SIG-M5 treated with dmso at 0.1 percent for 504 hours (cell line): Measurements from ENCODE around the gene SGIP1.

Source experiments
- DNase-seq: peaks from one replicate; lab custom pipeline; 2025; ENCODE audit not compliant: unreplicated experiment; lab: John Stamatoyannopoulos, UW

Gene SGIP1

DNA sequence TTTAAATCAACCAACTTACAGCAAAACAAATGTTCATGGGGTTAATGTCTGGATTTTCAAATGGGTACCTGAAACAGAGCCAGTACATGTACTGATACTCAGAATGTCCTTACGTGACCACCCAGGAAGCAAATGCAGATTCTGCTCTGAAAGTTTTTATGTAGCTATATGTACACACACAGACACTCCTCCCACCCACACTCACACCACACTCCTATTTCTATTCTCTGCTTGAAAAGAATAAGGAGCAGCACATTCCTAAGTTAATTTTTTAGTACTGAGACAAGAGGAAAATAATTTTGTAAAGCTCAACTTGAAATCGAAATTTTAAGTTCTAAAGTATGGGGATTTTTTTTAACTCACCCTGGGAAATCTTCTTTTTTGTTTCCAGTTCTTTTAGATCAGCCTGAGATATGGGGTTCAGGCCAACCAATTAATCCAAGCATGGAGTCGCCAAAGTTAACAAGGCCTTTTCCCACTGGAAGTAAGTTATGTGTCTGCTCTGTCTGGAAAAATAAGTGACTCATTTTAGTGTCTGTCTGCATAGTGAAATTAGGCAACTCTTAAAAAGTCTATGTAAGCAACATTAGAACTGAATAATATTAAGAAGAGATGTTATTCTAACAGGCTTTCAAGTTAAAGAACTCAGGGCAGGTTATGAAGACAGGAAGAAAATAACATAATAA is 142.8 kb downstream of the SGIP1 start:
- no peak for DNase-seq

- DNase-seq: no peak
Observed at GRCh38 chr1:66678146-66678545, 144.2 kb downstream of the SGIP1 start.

DNA sequence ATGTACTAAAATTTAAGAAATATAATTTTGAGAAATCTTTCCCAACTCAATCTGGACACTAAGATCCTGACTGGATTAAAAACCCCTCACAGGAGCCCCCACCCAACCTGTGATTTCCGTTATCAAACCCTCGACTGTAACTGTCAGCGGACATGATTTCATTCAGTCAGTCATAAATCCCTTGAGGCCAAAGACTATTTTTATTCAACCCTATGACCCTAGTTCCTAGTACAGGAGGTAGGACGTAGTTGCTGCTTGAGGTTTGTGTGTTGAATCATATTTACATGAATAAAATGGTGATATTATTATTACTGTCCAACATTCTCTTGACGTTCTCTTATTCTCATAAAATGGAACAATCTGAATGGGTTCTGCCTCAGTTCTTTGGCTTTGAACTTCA is 145.2 kb downstream of the SGIP1 start:
- no peak for DNase-seq

DNA sequence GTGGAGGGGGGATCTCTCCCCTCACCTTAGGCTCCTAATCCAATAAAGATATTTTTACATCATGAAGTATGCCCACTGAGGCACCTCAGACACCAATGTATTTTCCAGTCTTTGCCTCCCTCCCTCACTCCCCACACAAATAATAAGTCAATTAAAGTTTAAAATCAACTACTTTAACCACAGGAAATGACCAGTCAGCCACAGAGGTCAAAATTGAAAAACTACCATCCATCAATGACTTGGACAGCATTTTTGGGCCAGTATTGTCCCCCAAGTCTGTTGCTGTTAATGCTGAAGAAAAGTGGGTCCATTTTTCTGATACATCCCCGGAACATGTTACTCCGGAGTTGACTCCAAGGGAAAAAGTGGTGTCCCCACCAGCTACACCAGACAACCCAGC is 147.7 kb downstream of the SGIP1 start:
- DNase-seq: no peak

DNA sequence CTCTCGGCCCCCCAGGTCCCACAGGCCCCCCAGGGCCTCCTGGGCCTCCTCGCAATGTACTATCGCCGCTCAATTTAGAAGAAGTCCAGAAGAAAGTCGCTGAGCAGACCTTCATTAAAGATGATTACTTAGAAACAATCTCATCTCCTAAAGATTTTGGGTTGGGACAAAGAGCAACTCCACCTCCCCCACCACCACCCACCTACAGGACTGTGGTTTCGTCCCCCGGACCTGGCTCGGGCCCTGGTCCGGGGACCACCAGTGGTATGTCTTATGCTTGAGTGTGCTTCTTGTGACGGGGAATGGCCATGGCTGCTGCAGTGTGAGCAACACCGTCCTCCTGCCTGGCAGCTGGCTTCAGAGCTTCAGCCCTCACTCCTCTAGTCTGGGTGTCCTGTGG is 148.2 kb downstream of the SGIP1 start:
- DNase-seq: no peak

- DNase-seq: no peak
Observed at GRCh38 chr1:66684353-66684752, 150.4 kb downstream of the SGIP1 start.

- DNase-seq: no peak
Observed at GRCh38 chr1:66685265-66685664, 151.3 kb downstream of the SGIP1 start.

DNA sequence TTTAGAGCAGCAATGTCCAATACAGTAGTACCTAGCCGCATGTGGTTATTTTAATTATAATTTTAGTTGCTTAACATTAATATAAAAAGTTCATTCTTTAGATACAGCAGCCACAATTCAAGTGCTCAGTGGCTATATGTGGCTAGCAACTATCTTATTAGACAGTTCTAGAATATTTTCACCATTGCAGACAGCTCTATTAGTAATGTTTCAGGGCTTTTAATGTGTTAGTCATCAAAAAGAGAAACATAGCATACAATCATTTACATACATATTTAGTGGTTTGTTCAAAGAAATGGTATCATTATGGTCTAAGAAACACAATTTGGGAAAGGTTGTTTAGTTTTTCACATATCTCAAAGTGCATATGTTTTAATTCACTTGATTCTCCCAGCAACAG is 151.7 kb downstream of the SGIP1 start:
- DNase-seq: no peak

- no peak for DNase-seq
Observed at GRCh38 chr1:66686406-66686805, 152.5 kb downstream of the SGIP1 start.

- DNase-seq: no peak
Observed at GRCh38 chr1:66687358-66687757, 153.4 kb downstream of the SGIP1 start.

GRCh38 chr1:66690666-66691381 is 156.9 kb downstream of the SGIP1 start:
- no peak for DNase-seq

GRCh38 chr1:66692681-66693080 is 158.7 kb downstream of the SGIP1 start:
- DNase-seq: no peak

DNA sequence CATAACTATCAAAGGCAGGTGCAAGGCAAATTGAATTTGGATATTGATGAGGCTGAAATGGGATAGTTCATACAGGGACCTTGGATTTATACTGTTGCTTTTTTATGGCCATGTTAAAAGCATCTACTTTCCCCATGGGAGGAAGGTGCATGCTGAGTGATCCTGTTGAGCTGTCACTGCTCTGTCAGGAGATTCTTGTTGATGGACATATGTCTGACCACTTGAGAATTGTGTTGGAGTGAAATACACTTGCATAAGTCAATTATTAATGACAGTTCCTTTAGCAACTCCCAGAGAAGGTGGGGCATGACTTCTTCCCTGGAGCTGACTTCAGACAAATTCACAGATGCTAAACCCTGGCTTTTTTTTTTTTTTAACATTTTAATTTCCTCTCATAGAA is 159.9 kb downstream of the SGIP1 start:
- no peak for DNase-seq

DNA sequence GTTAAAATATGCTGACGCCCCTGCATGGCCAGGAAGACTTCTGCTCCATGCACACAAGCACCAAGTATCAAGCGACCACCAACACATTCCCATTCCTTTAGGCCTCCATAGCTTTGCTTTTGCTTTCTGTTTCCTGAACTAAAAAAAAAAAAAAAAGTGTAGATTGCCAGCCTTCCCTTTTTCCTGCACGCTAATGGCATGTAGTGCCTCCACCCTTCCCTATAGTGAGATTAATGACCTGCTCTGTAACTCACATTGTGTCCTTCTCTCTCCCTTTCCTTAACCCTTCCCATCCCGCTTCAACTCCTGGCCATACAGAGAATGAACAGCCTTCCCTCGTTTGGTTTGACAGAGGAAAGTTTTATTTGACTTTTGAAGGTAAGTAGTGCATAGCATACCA is 161.2 kb downstream of the SGIP1 start:
- no peak for DNase-seq

DNA sequence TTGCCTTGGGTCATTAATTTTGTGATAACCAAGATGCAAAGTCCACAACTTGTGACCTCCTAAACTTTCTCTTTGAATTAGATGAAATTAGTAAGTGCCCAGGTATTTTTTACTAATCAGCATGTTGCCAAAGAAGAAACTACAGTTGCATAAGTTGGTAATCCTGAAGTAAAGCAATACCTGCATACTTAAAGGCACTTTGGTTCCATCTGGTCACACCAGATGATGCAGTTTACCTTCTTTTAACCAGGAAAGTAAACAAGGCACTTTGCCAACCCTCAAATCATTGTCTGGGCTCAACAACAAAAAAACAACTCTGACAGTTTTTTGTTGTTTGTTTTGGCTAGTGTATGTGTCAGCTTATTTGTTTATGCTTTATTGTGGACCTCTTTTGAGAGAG is 162.8 kb downstream of the SGIP1 start:
- no peak for DNase-seq

DNA sequence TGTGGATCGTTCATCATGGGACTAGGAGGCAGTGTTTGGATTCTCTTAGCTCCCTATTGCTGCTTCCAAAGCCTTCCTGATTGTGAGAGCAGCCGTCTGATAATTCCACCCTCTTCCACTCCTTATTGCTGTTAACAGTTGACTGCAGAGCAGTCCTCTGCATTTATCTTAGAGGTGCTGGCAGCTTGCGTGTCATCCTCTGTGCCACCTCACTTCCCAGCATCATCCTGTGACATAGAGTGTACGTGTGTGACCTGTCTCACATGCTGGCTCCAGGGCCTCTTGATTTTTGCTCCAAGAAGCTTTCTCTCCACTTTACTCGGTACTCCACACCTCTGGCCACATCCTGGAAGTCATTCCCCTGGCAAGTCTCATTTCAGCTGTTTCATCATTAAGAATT is 165.3 kb downstream of the SGIP1 start:
- DNase-seq: no peak

DNA sequence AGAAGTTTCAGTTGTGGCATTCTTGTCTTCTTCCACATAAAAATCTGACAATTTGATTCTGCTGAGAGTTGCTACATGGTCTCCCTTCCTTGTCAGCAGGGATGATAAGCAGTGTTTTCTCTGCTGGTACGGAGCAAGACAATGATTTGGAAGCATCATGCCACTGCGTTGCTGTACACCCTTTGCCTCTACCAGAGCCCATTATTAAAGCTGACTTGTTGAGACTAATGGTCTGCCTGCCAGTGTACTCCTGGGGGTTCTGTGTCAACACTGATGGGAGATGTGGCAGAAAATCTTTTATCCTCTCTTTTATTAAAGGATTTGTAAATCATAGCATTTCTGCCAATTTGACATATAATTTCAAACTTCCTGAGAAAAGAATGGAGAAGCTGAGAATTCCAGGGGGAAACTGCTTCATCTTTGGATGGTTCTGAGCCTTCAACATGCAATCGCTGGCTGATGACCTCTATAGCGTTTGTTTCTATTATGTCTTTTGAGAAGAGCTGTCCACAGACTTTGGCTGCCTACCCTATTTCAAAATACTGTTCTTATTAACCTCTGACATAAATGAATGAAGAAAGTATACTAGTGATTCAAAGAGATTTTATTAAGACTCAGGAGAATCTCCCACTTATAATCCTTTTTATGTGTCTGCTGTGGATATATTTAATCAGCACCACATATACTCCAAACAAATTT is 170.4 kb downstream of the SGIP1 start:
- no peak for DNase-seq

DNA sequence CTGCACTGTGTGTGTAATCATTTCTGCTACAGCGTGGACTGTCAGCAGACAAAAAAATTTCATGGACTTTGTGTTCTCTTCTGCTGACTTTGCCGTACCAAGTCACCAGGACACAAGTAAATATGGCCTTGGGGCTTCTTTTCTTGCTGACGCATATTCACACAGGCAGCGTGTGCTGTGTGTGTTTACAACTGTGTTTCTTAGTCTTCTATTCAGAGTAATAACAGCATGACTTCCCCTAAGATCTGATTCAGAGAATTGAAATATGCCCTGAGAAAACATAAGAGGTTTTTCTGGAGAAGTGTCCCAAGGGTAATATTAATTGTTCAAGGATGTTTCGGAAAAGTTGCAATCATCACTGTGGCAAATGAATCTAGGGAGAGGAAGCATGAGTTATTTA is 171.2 kb downstream of the SGIP1 start:
- DNase-seq: no peak

- DNase-seq: no peak
Observed at GRCh38 chr1:66711420-66711819, 177.5 kb downstream of the SGIP1 start.

GRCh38 chr1:66712839-66713238 is 178.9 kb downstream of the SGIP1 start:
- DNase-seq: no peak

DNA sequence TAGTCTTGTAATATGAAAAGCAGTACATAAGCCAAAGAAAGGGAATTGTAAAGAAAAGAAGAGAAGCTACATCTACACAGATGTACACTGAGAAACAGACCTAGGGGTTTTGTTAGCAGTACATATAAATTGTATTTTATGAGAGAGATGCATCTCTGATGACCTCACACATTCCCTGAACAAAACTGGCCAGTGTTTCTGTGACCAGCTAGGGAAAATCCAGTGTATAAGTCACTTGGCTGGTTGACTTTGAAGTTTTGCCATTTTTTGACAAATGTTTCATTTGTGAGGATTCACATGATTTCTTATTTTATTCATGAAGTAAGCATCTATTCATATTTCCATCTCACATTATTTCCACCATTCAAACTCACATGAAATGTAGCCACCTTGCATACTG is 190.0 kb downstream of the SGIP1 start:
- DNase-seq: no peak
